ENCODE data around the gene GPR137.

- TF ChIP-seq LEF1 (IDR thresholded peaks at IDR 0.05; ENCODE audit: borderline replicate concordance) (no peak), SP1 (IDR thresholded peaks at IDR 0.05) (no peak), FOXA1 (IDR thresholded peaks at IDR 0.05) (no peak), FOXK2 (IDR thresholded peaks at IDR 0.05) (no peak), SUZ12 (IDR thresholded peaks at IDR 0.05) (no peak), ELF4 (IDR thresholded peaks at IDR 0.05) (no peak), PKNOX1 (IDR thresholded peaks at IDR 0.05) (no peak), BHLHE40 (IDR thresholded peaks at IDR 0.05; ENCODE audit: borderline replicate concordance) (no peak), FOXM1 (IDR thresholded peaks at IDR 0.05; ENCODE audit: borderline replicate concordance) (no peak), NFRKB (IDR thresholded peaks at IDR 0.05) (no peak), ZNF384 (IDR thresholded peaks at IDR 0.05) (no peak)
These were observed 41.7 kb downstream of the GPR137 start for GRCh38 chr11:64327375-64327774.

Data from HEK293T (cell line).